Ishikawa (cell line): Measurements from ENCODE around the gene TANC1.

ENCODE experiments used
- CEBPB ChIP-seq: IDR thresholded peaks from 2 replicates; pipeline ENCODE4 v1.6.1; 2012
- CREB1 ChIP-seq: IDR thresholded peaks from 2 replicates; pipeline ENCODE4 v1.6.1; 2012; ENCODE audit warnings: low read depth
- EGR1 ChIP-seq: IDR thresholded peaks from 2 replicates; pipeline ENCODE4 v1.6.1; 2012
- EP300 ChIP-seq: IDR thresholded peaks from 2 replicates; pipeline ENCODE4 v1.6.1; 2012; ENCODE audit warnings: borderline replicate concordance
- FOXM1 ChIP-seq: IDR thresholded peaks from 2 replicates; pipeline ENCODE4 v1.6.1; 2012; ENCODE audit warnings: low read depth, borderline replicate concordance
- RAD21 ChIP-seq: IDR thresholded peaks from 2 replicates; pipeline ENCODE4 v1.6.1; 2012; ENCODE audit warnings: low read depth
- TAF1 ChIP-seq: IDR thresholded peaks from 2 replicates; pipeline ENCODE4 v1.6.1; 2012; ENCODE audit warnings: low read depth, mild to moderate bottlenecking
- TCF12 ChIP-seq: IDR thresholded peaks from 2 replicates; pipeline ENCODE4 v1.6.1; 2012; ENCODE audit warnings: low read depth
- TEAD4 ChIP-seq: IDR thresholded peaks from 2 replicates; pipeline ENCODE4 v1.6.1; 2012
- YY1 ChIP-seq: IDR thresholded peaks from 2 replicates; pipeline ENCODE4 v1.6.1; 2012; ENCODE audit warnings: low read depth
- ZBTB7A ChIP-seq: IDR thresholded peaks from 2 replicates; pipeline ENCODE4 v1.6.1; 2012; ENCODE audit warnings: low read depth
- TF ChIP-seq, protein P1 (sequence below): IDR thresholded peaks from 2 replicates; pipeline ENCODE4 v1.6.1; 2012; ENCODE audit warnings: low read depth, mild to moderate bottlenecking
- TF ChIP-seq, protein P2 (sequence below): IDR thresholded peaks from 2 replicates; pipeline ENCODE4 v1.6.1; 2012
- TF ChIP-seq, protein P3 (sequence below): IDR thresholded peaks from 2 replicates; pipeline ENCODE4 v1.6.1; 2012

DNA sequence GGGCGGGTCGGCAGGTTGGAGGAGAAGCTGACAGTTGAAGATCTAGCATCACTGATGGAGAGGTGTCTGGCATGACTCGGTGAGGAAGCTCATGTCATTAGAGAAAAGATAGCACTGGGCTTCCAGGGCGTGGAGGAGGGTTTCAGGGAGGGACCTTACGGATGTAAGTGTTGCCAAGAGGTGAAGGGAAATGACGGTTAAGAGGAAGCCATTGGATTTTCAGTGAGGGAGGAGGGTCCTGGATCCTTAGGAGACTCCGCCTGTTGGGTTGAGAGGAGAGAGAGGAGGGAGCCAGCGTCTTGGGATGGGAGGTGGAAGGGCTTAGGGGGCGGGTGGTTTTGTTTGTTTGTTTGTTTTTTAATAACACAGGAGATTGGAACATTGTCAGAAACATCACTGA lies 214.9 kb downstream of the TANC1 start:
- TF ChIP-seq, protein P1, sequence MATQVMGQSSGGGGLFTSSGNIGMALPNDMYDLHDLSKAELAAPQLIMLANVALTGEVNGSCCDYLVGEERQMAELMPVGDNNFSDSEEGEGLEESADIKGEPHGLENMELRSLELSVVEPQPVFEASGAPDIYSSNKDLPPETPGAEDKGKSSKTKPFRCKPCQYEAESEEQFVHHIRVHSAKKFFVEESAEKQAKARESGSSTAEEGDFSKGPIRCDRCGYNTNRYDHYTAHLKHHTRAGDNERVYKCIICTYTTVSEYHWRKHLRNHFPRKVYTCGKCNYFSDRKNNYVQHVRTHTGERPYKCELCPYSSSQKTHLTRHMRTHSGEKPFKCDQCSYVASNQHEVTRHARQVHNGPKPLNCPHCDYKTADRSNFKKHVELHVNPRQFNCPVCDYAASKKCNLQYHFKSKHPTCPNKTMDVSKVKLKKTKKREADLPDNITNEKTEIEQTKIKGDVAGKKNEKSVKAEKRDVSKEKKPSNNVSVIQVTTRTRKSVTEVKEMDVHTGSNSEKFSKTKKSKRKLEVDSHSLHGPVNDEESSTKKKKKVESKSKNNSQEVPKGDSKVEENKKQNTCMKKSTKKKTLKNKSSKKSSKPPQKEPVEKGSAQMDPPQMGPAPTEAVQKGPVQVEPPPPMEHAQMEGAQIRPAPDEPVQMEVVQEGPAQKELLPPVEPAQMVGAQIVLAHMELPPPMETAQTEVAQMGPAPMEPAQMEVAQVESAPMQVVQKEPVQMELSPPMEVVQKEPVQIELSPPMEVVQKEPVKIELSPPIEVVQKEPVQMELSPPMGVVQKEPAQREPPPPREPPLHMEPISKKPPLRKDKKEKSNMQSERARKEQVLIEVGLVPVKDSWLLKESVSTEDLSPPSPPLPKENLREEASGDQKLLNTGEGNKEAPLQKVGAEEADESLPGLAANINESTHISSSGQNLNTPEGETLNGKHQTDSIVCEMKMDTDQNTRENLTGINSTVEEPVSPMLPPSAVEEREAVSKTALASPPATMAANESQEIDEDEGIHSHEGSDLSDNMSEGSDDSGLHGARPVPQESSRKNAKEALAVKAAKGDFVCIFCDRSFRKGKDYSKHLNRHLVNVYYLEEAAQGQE: no peak
- TF ChIP-seq RAD21 (no peak), FOXM1 (no peak), TAF1 (no peak), CREB1 (no peak), EP300 (no peak), CEBPB (no peak), YY1 (no peak), EGR1 (no peak), TEAD4 (no peak), ZBTB7A (no peak), TCF12 (no peak)
- TF ChIP-seq, protein P2, sequence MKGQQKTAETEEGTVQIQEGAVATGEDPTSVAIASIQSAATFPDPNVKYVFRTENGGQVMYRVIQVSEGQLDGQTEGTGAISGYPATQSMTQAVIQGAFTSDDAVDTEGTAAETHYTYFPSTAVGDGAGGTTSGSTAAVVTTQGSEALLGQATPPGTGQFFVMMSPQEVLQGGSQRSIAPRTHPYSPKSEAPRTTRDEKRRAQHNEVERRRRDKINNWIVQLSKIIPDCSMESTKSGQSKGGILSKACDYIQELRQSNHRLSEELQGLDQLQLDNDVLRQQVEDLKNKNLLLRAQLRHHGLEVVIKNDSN: no peak
- TF ChIP-seq, protein P3, sequence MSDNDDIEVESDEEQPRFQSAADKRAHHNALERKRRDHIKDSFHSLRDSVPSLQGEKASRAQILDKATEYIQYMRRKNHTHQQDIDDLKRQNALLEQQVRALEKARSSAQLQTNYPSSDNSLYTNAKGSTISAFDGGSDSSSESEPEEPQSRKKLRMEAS: no peak
